ENCODE data around the gene COX20.

GRCh38 chr1:244868484-244869363, 33.3 kb downstream of the COX20 start:
- TF ChIP-seq CTCF (conservative IDR thresholded peaks at IDR 0.05; ENCODE audit: low read depth, low read length) (no peak), EZH2 (IDR thresholded peaks at IDR 0.05; ENCODE audit: low read length, unreplicated experiment) (no peak), EZH2phosphoT487 (IDR thresholded peaks at IDR 0.05; ENCODE audit: borderline replicate concordance, low read length) (no peak)

All from PC-3 (cell line).